Naive B cell (primary cell): Measurements from ENCODE around the gene INPP5D. TPM values are rescaled to one million over a fixed set of nuclear protein-coding genes. Genes with fewer than 3 reads are reported as not detected.
A peak's percentile ranks its signal among the peaks of the same experiment; 100 is the strongest.

Source experiments
- ATAC-seq, 2 donors: fragments of 150-1000 bp; cut with Tn5 transposase; 2 replicates each; pipeline ENCODE4 v1.10.0; 2021; ENCODE audit warnings: low read depth in 2 of 2, mild to moderate bottlenecking in 2 of 2, moderate library complexity in 2 of 2
- DNase-seq: peaks from one replicate; pipeline ENCODE4 v3.0.0; 2022
- H3K27ac Mint-ChIP-seq, 6 donors: one replicate each; pipeline ENCODE4 v1.8.0; 2020 to 2022; ENCODE audit warnings: mild to moderate bottlenecking in 6 of 6, mixed read lengths in 6 of 6, moderate library complexity in 5 of 6, inconsistent platforms in 2 of 6
- H3K27me3 Mint-ChIP-seq, 3 donors: one replicate each; pipeline ENCODE4 v1.8.0; 2021 to 2022; ENCODE audit warnings: mixed read lengths in 3 of 3, mild to moderate bottlenecking in 1 of 3
- H3K36me3 Mint-ChIP-seq, 2 donors: one replicate each; pipeline ENCODE4 v1.8.0; 2020 to 2022; ENCODE audit warnings: mixed read lengths in 2 of 2, inconsistent platforms in 1 of 2, mild to moderate bottlenecking in 1 of 2
- H3K4me1 Mint-ChIP-seq, 3 donors: one replicate each; pipeline ENCODE4 v1.8.0; 2020 to 2022; ENCODE audit warnings: mixed read lengths in 3 of 3, inconsistent platforms in 1 of 3, mild to moderate bottlenecking in 1 of 3, moderate library complexity in 1 of 3
- H3K4me3 Mint-ChIP-seq, 8 donors: one replicate each; pipeline ENCODE4 v1.8.0; 2020 to 2022; ENCODE audit warnings: mild to moderate bottlenecking in 8 of 8, mixed read lengths in 8 of 8, moderate library complexity in 8 of 8, inconsistent platforms in 2 of 8
- H3K9me3 Mint-ChIP-seq, 7 donors: one replicate each; pipeline ENCODE4 v1.8.0; 2020 to 2022; ENCODE audit warnings: mixed read lengths in 7 of 7, mild to moderate bottlenecking in 5 of 7, inconsistent platforms in 2 of 7, moderate library complexity in 1 of 7
- polyA plus RNA-seq, 6 donors: library from polyadenylated mRNA; unstranded; fragments of 300-500 nt; fragmentation: Illumina TruSeq; gene quantifications; one replicate each; pipeline ENCODE4 v1.2.3, GENCODE V29; 2021; ENCODE audit warnings: low read depth in 6 of 6

The INPP5D gene
- polyA plus RNA-seq, 6 donors from 2014 or later = 56.8 to 230 (median 102) TPM

DNA sequence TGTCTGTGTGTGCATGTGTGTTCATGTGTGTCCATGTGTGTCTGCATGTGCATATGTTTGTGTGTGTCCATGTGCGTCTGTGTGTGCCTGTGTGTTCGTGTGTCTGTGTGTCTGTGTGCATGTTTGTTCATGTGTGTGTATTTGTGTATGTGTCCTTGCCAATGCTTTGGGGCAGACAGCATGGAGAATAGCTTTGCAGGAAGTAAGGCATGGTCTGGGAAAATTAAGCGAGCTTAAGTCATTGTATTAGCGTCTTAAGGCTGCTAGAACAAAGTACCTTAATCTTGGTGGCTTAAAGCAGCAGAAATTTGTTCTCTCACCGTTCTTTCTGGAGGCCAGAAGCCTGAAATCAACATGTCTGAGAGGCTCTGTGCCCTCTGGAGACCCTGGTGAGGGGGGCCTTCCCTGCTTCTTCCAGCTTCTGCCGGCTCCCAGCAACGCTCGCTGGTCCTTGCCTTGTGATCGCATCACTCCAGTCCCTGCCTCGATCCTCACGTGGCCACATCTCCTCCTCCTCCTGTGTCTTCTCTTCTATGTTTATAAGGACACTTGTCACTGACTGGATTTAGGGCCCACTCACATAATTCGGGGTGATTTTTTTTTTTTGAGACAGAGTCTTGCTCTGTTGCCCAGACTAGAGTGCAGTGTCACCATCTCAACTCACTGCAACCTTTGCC, 23.8 kb upstream of the INPP5D start:
- H3K27me3 Mint-ChIP-seq = peaks cover 0 to 7% (median 0%) of the 10 kb centered on the region in 3 donors
- H3K4me3 Mint-ChIP-seq = no peak overlapping the region
- ATAC-seq = no peak
- no peaks in the 10 kb centered on the region for H3K36me3 Mint-ChIP-seq
- no peak for DNase-seq
- H3K27ac Mint-ChIP-seq = peak overlapping the region in 2 of 6 donors; percentile 49 to 70
- H3K9me3 Mint-ChIP-seq = no peaks in the 10 kb centered on the region
- no peaks in the 10 kb centered on the region for H3K4me1 Mint-ChIP-seq

DNA sequence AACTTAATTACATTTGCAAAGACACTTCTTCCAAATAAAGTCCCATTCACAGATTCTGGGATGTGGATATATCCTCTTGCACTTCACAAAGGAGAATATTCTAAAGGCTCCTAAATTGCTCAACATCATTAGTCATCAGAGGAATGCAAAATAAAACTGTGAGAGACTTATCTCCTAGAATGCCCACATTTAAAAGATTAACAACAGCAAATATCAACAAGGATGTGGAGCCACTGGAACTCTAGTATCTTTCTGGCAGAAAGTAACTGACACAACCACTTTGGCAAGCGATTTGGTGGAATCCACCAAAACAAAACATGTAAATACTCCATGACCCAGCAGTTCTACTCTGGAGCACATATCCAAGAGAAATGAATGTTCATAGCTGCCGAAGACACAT, 23.1 kb upstream of the INPP5D start:
- ATAC-seq = no peak
- Mint-ChIP-seq H3K4me1 (no peaks in the 10 kb centered on the region), H3K27ac (peak overlapping the region in 1 of 6 donors; percentile 13), H3K36me3 (no peaks in the 10 kb centered on the region), H3K4me3 (no peak overlapping the region), H3K27me3 (peaks cover 0 to 11% (median under 1%) of the 10 kb centered on the region in 3 donors), H3K9me3 (no peaks in the 10 kb centered on the region)
- DNase-seq = no peak

- H3K27ac Mint-ChIP-seq = no peak overlapping the region
- no peaks in the 10 kb centered on the region for H3K4me1 Mint-ChIP-seq
- H3K9me3 Mint-ChIP-seq = no peaks in the 10 kb centered on the region
- H3K4me3 Mint-ChIP-seq = no peak overlapping the region
- no peaks in the 10 kb centered on the region for H3K36me3 Mint-ChIP-seq
- no peak for ATAC-seq
- DNase-seq = no peak
- peaks cover 0 to 20% (median 9%) of the 10 kb centered on the region in 3 donors for H3K27me3 Mint-ChIP-seq
These were observed 20.8 kb upstream of the INPP5D start for GRCh38 chr2:233039212-233039845.

GRCh38 chr2:233039846-233040530, 20.2 kb upstream of the INPP5D start:
- H3K4me1 Mint-ChIP-seq = no peaks in the 10 kb centered on the region
- ATAC-seq = no peak
- no peak overlapping the region for H3K4me3 Mint-ChIP-seq
- H3K27me3 Mint-ChIP-seq = peaks cover 0 to 20% (median 9%) of the 10 kb centered on the region in 3 donors
- H3K36me3 Mint-ChIP-seq = no peaks in the 10 kb centered on the region
- DNase-seq = no peak
- peak overlapping the region in 1 of 6 donors; percentile 9 for H3K27ac Mint-ChIP-seq
- H3K9me3 Mint-ChIP-seq = no peaks in the 10 kb centered on the region

- DNase-seq = no peak
- Mint-ChIP-seq H3K4me3 (no peak overlapping the region), H3K9me3 (no peaks in the 10 kb centered on the region), H3K27ac (peak overlapping the region in 1 of 6 donors; percentile 86), H3K4me1 (no peaks in the 10 kb centered on the region), H3K36me3 (no peaks in the 10 kb centered on the region), H3K27me3 (peaks cover 0 to 20% (median 9%) of the 10 kb centered on the region in 3 donors)
- no peak for ATAC-seq
These were observed 19.6 kb upstream of the INPP5D start for GRCh38 chr2:233040571-233040970.

- H3K27ac Mint-ChIP-seq = no peak overlapping the region
These were observed 18.3 kb upstream of the INPP5D start for GRCh38 chr2:233041722-233042323.

GRCh38 chr2:233042549-233042948, 17.6 kb upstream of the INPP5D start:
- Mint-ChIP-seq H3K4me3 (no peak overlapping the region), H3K4me1 (no peaks in the 10 kb centered on the region), H3K9me3 (no peaks in the 10 kb centered on the region), H3K36me3 (no peaks in the 10 kb centered on the region), H3K27me3 (peaks cover 2 to 20% (median 9%) of the 10 kb centered on the region in 3 donors), H3K27ac (no peak overlapping the region)
- no peak for DNase-seq
- no peak for ATAC-seq

More at GRCh38 chr2:233041722-233042323, 18.3 kb upstream of the INPP5D start:
- DNase-seq = no peak
- no peak overlapping the region for H3K4me3 Mint-ChIP-seq
- H3K4me1 Mint-ChIP-seq = no peaks in the 10 kb centered on the region
- no peaks in the 10 kb centered on the region for H3K9me3 Mint-ChIP-seq
- no peak for ATAC-seq
- no peaks in the 10 kb centered on the region for H3K36me3 Mint-ChIP-seq
- H3K27me3 Mint-ChIP-seq = peaks cover 0 to 20% (median 9%) of the 10 kb centered on the region in 3 donors

DNA sequence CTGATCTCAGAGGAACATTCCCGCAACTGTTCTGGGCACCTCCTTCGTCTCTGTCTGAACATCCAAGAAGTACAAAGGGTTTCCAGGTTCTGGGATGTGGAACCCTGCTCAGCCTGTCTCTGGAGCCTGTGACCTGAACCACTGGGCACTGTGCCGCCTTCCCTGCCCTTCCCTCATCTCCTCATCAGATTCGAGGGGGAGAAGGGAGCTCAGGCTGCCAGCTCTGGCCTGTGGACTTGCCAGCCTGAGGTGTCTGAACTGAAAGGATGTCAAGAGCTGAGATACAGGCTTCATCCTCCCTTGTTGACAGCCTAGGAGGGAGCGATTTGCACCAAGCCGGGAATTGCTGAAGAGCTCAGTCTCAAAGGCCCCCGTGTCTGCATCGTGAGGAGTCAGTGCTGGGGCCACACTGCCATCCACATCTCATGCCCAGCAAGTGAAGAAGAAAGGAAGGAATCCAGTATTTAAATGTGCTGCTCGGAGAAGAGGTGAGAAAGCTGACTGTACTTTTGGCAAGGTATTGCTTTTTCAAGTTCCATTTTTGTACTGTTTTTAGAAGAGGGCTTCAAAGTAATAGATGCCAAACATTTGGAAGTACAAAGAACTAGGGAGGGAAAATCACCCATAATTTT, 15.1 kb upstream of the INPP5D start:
- Mint-ChIP-seq H3K36me3 (no peaks in the 10 kb centered on the region), H3K9me3 (no peaks in the 10 kb centered on the region), H3K4me1 (peaks cover 0 to 4% (median 3%) of the 10 kb centered on the region in 3 donors), H3K27ac (peak overlapping the region in 2 of 6 donors; percentile 3 to 61), H3K4me3 (no peak overlapping the region), H3K27me3 (peaks cover 9 to 23% (median 10%) of the 10 kb centered on the region in 3 donors)
- ATAC-seq (no peak), DNase-seq (no peak)

DNA sequence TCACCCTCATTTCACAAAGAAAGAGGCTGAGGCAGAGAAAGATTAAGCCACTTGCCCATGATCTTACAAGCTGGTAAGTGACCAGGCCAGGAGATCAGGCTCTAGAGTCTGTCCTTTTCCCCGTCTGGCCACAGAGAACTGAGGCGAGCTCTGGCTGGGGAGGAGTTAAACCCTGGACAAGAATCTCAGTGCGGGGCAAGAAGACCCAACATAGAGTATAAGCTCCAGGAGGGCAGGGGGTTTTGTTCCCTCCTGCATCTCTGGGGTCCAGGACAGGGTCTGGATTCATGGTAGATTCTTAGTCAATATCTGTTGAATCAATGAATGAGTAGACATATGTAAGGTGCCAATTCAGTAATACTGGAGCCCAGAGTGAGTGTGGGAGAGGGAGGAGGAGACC, 12.9 kb upstream of the INPP5D start:
- peaks cover 0 to 4% (median 3%) of the 10 kb centered on the region in 3 donors for H3K4me1 Mint-ChIP-seq
- no peaks in the 10 kb centered on the region for H3K36me3 Mint-ChIP-seq
- ATAC-seq = no peak
- peak overlapping the region in 1 of 6 donors; percentile 60 for H3K27ac Mint-ChIP-seq
- H3K27me3 Mint-ChIP-seq = peaks cover 7 to 20% (median 15%) of the 10 kb centered on the region in 3 donors
- no peaks in the 10 kb centered on the region for H3K9me3 Mint-ChIP-seq
- no peak overlapping the region for H3K4me3 Mint-ChIP-seq
- DNase-seq = no peak

DNA sequence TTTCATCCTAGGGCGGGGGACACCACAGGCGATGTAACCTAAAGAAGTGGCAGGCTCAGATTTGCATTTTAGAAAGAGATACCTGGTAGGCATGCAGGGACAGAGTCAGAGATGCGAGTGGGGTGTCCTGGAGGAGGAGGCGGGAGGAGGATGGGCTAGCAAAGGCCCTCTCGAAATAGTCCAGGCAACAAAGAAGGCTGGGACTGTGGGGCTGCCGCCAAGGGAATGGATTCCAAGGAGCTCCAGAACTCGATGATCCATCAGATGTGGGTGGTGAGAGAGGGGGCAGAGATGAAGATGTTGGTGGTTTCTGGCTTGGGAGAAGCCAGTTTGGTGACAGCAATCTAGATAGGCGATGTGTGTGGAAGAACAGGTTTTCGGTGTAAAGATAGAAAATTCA, 12.5 kb upstream of the INPP5D start:
- Mint-ChIP-seq H3K9me3 (no peaks in the 10 kb centered on the region), H3K36me3 (no peaks in the 10 kb centered on the region), H3K27me3 (peaks cover 4 to 20% (median 12%) of the 10 kb centered on the region in 3 donors), H3K4me1 (peaks cover 0 to 4% (median 3%) of the 10 kb centered on the region in 3 donors), H3K4me3 (no peak overlapping the region), H3K27ac (peak overlapping the region in 3 of 6 donors; percentile 5 to 60 (median 16))
- DNase-seq (no peak), ATAC-seq (no peak)

GRCh38 chr2:233048569-233049193, 11.5 kb upstream of the INPP5D start:
- Mint-ChIP-seq H3K27ac (peak overlapping the region in 1 of 6 donors; percentile 70), H3K27me3 (peaks cover 0 to 20% (median 7%) of the 10 kb centered on the region in 3 donors), H3K4me3 (peak overlapping the region in 1 of 8 donors; percentile 30), H3K9me3 (no peaks in the 10 kb centered on the region), H3K4me1 (peaks cover under 1 to 4% (median 4%) of the 10 kb centered on the region in 3 donors), H3K36me3 (no peaks in the 10 kb centered on the region)
- DNase-seq = no peak
- ATAC-seq = no peak

- Mint-ChIP-seq H3K9me3 (no peaks in the 10 kb centered on the region), H3K27me3 (peaks cover 0 to 20% (median 7%) of the 10 kb centered on the region in 3 donors), H3K4me1 (peaks cover 6 to 10% (median 9%) of the 10 kb centered on the region in 3 donors), H3K4me3 (peak overlapping the region in 1 of 8 donors; percentile 30), H3K36me3 (no peaks in the 10 kb centered on the region), H3K27ac (peak overlapping the region in 1 of 6 donors; percentile 70)
- ATAC-seq (peak; percentile 34 to 44), DNase-seq (no peak)
These were observed 10.9 kb upstream of the INPP5D start for GRCh38 chr2:233049194-233049761.
